ENCODE measurements around the gene UBASH3B.

UBASH3B gene

DNA sequence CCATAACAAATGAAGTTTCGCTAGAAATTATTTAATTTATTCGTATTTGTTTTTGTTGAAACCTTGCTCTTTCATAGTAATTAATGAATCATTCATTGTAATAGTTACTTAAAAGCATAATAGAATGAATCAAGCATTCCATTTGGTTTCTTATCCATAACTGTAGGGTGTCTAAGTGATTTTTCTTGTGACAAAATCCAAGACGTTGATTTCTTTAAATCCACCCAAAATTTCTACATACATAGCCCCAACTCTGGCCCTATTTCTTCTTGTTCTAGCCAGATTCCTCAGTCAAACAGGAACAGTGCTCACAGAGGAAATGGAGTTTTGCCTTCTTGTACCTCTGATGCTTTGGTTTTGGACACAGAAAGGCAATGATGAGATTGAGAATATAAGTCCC, 25.5 kb downstream of the UBASH3B start:
- DNase-seq = no peak

DNA sequence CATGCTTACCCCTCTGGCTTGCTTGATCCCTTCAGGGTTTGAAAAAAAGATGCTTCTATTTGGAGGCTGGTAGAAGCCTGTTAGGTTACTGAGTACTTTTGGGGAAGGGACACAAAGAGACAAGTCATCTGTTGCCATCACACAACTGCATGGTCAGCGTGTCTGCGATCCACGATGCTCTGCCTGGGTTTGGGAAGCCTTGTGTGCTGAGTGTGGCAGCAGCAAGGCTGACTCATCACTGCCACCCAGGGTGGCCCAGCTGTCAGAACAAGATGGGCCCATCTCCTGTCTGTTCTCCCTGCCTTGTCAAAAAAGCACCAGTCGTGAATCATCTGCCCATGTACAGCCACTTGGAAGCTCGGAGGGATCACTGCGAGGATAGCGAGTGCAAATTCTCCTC, 26.2 kb downstream of the UBASH3B start:
- peak; percentile 75 for DNase-seq

DNA sequence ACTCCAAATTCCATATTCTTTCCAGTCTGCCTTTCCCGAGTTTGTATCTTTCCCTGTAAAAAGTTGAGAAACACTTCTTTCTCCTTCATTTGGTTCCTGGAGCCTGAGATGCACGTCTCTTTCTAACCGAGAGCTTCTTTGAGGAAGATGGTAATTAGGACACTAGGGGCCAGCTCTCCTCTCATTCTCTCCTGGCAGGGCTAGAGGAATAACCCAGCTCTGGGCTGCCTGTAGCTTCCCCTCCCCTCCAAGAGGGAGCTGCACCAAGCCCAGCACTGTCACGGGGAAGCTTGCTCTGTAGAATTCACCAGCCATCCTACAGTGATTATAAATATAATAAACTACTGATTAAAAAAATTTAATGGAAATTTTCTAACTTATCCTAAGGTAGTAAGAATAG, 26.9 kb downstream of the UBASH3B start:
- no peak for DNase-seq

DNA sequence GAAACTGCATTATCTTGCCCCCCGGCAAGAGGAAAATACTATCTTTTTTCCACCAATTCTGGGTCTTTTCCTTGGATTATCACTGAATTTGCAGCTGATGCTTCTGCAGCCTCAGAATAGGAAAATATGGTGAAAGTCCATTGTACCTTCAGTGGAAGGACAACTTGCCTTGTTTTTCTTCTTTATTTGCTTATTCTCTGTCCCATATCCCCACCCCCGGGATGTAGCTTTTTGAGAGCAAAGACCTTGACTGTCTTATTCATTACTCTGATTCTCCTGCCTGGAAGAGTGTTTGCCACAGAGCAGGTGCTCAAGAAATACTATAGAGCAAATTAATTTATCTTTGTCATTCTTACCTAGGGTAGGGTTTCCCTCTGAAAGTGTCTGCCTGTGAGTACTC, 29.5 kb downstream of the UBASH3B start:
- no peak for DNase-seq

DNA sequence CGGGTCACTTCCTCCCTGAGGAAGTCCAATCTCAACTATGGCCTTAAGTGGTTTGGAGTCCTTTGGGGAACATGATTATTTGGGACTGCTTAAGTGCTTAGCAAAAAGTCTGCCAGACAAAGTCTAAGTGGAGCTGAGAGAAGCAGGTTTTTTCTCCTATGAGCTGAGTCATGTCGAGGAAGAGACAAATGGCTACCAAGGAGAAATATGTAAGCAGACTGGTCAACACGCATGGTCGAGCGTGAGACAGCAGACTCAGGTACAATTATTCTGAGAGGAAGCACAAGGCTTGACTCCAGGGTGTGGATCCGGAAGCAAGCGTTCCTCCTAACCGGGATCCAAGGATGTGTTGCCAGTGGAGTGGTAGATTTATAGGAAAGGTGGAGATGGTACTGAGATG, 30.6 kb downstream of the UBASH3B start:
- no peak for DNase-seq

DNA sequence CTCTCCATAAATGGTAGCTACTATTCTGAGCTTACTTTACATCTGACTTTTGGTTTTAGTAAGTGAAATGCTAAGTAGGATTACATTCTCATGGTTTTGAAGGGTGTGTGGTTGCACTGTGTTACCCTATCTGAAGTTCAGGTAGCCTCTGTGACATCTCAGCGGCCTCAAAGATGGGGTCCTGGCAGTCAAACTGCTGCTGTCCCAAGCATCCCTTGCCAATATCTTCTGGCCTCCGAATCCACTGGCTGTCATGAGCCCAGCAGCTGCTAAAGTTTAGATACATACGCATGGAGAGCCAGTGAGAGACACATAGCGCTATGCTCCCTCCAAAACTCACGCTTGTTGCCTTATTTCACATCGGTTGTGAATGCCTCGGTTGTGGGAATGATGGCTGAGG, 34.9 kb downstream of the UBASH3B start:
- DNase-seq = no peak

DNA sequence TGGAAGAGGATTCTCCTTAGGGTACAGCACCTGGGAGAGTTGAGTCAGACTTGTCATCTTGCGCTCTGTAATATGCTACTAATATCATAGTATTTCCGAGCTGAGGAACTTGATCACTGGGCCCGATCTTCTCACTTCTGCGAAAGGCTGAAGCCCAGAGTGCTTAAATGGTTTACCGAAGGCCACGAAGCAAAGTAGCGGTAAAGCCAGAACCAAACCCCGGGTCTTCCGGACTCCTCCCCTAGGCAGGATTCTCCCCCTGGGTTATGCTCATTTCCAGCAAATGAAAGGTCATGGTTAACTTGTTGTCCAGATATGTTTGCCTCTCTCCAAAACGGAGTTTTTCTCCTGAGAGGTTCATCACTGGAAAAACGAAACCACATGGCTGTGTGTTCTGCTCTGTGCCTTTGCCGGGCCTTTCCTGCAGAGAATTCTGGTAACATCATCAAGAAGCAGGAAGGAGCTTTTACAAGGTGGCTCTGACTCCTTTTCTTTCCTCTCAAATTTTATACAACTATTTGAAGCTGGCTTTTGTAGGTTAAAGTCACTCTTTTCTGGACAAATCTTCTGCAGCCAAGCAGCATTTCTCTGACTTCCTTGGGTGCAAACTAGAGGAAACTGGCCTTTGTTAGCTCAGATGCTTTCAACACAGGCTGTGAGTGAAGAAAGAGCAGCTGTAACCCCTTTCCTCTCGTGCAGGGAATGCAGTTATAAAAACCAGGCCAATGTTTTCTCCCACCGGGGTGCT, 35.5 kb downstream of the UBASH3B start:
- peak; percentile 47 for DNase-seq

DNA sequence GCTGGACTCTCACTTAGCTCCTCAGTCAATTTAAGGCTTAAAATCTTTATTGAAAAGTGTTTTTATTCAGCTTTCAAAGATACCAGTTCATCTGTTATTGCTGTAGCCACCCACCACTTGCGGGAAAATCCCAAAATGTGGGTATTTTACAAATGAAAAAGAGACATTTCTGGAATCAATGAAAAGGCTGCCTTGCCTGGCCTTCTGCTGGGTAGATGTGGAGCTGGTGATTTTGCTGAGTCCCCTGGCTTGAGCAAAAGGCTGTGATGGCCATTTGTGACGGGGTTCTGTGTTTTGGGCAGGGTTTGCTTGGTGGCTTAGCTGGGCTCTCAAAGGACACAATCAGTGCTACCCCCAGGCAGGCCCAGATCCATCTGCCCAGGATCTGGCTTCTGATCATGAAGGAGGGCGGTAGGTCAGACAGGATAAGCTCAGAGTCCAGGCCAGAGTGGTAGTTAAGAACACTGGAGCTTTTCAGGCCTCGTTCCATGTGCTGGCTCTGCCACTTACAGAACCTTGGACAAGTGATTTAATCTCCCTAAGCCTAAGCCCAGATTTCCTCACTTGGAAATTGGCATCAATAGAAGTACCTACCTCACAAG, 36.1 kb downstream of the UBASH3B start:
- no peak for DNase-seq

DNA sequence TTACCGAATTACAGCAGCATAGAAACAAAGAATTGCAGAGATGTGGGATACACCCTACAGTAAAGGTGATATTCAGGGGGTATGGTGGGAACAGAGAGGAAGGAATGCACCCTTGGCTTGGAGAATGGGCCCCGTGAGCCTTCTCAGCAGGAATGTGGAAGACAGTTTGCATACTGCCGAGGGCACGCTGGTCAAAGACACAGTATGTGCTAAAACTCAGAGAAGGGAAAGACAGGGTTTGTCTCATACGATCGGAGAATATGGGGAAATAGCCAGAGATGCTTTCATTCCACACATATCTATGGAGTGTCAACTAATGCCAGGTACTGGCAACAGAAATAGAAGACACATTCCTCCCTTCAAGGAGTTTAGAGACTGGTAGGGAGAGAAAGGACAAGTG, 36.9 kb downstream of the UBASH3B start:
- DNase-seq = no peak

DNA sequence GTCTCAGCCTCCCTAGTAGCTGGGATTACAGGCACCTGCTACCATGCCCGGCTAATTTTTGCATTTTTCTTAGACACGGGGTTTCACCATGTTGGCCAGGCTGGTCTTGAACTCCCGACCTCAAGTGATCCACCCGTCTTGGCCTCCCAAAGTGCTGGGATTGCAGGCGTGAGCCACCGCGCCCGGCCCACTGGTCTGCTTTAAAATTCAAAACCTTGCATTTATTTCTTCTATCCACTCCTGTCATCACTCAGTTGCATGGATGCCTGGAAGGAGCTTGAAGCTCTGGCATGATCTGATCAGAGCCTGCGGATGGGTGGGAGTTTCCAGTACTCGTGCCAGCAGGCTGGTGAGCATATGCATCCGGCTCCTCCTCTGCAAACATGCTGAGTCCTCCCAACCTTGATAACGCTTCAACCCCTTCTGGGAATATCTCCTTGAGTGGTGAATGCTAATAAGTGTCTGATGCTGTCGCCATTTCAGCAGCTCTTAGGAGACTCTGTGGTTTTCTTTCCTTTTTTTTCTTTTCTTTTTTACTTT, 39.6 kb downstream of the UBASH3B start:
- DNase-seq = no peak

DNA sequence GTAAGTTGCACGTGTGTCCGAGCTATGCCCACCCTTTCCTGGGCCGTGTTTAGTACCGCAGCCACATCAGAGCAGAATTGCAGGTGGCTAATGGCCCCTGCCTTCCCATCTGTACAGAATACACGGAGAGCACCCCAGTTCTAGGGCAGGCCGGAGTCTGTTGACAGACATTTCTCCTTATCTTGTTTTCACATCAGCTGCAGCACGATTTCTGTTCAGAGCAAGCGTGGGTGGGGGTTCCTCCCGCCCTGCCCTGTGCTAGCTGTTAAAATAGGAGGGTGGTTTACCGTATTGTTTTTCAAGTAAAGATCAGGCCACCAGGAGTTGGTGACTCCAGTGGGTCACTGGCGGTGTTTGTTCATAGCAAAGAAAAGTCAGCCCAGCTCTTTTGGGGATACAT, 41.1 kb downstream of the UBASH3B start:
- no peak for DNase-seq

DNA sequence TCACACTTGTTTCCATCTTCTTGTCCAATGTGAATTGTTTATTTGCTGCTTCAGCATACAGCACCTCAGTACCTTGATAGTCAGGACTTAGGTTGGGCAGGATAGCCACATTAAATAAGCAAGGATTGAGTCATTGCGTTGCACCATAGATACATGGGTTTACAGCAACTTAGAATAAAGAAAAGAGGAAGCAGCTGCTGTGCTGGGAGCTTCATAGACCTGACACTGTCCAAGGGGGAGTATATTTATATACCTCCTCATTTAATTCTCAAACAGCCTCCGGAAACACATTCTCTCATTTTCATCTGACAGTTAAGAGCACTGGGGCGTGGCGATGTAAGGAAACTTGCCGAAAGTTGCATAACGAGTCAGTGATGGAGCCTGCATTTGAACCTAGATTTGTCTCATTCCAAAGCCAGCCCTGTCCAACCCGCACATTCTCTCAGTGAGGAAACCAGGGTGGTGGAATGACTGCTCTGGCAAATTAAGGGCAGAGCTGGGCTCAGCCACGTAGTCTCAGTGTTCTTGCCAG, 42.2 kb downstream of the UBASH3B start:
- peak; percentile 51 for DNase-seq

DNA sequence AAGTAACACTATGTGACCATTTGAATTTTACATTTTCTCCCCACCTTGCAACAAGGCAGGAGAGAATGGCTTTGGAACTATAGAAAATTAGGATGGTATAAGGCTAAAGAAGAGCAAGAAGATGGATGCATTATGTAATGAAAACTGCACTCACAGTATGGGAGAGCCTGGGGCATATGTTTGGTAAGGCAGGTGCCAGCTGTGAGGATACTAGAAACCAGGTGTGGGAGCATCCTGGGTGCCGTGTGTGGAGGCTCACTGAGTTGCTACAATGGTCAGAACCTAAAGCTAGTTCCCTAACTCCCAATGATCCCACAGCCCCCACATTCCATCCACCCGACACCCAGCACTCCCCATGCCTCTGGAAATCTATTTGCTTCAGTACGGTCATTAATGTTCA, 42.9 kb downstream of the UBASH3B start:
- no peak for DNase-seq

DNA sequence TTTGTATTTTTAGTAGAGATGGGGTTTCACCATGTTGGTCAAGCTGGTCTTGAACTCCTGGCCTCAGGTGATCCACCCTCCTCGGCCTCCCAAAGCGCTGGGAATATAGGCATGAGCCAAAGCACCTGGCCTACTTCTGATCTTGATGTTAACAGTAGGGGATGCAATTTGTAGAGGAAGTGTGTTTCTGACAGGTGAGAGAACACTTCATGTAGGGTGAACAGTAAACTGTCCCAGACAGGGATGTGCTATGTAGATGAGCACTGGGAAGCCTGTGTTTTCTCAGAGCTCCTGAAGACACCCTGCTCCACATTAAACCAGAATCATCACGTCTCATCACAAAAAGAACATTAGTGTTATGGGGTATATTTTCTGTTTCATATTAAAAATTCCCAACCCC, 45.1 kb downstream of the UBASH3B start:
- no peak for DNase-seq

DNA sequence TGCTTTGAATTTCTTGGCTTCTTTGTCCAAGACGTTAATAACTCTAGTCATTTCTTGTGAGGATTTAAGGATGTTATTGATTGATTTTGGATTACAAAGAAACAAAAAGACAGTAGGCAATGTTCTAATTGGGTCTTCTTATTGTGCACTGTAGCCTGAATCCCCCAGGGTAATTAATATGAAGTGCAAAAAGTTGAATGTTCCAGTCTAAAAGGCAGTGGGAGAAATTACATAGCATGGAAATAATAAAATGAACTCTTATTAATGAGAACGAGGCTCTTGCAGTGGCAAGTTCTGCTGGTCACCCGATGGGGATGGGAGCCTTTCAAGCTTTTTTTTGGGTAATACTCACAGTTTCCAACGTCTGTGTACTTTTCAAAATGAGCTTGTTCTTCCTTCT, 45.6 kb downstream of the UBASH3B start:
- DNase-seq = no peak

DNA sequence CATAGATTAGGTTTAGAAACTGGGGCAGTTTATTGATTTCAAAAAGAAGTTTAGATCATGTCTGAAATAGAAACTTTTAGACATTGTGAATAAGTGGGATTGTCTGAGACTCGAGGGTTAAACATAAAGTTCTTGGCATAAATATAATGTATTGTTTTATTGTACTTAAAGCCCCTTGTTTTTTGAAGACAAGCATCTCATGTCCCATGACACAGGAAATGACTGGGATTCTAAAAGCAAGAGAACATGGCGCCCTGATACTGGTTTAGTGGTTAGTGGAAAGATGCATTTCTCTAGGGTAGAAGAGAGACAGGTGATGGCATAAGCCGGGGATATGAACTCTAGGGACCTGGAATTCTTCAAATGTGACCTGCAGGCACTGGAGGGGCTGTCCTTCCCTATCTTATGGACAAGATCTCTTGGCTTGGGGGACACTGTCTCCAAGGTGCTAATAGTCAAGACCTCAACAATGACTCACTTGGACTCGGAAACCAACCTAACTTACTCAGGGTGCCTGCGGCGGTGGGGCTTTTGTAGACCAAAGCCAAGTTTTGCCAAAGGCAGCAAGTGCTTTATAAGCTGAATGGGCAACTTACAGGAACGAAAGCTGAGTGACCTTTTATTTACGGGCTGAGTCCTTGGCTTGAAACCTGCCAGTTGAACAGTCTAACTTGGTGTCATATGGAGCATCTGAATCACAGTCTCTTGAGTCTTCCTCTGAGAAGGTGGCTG, 48.2 kb downstream of the UBASH3B start:
- DNase-seq = no peak

DNA sequence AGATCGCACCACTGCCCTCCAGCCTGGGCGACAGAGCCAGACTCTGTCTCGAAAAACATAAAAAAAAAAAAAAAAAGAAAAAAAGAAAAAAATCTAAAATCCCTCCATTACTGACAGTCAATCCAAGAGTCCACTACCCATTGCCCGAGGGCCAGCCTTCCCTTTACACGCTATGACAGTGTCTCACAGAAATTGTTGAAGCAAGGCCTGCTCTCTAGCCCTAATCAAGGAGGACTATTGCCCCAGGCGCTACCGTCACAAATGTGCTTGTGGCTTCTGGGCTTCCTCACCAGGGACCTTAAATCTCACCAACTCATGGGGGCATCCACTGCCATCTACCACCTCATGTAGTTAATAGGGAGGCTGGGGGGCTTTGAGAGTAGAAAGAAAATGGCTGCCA, 49.9 kb downstream of the UBASH3B start:
- no peak for DNase-seq

DNA sequence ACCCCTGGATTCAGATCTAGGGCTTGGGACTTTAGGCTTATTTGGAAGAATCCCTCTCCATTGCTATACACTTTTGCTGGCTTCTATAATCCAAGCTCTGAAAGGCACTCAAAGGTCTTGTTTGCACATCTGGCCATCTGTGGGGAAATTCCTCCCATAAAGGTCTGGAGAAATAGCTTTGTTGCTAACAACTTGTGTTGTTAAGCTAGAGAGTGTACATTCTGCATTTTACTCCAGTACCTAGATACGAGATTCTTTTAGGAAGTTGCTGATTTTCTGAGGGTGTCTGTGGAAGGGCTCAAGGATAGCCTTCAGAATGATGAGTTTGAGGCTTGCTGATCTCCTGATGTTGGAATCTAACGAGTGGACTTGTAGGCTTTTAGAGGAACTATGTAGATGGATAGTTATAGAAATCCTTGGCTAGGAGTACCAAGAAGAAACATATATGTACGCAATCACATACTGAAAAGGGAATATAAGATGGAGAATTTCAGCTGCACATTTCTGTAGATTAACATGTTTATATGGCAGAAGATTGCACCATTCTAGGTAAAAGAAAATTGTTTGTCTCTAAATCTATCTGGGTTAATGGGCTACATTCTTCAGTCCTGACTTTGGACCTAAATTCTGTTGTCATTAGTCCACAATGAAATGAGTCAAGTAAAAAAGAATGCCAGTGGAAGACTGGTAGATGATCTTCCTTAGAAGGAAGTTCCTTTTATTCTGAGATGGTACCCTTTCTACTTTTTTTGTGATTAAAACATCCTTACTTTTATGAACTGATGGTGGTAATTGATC, 51.0 kb downstream of the UBASH3B start:
- DNase-seq = peak; percentile 92

DNA sequence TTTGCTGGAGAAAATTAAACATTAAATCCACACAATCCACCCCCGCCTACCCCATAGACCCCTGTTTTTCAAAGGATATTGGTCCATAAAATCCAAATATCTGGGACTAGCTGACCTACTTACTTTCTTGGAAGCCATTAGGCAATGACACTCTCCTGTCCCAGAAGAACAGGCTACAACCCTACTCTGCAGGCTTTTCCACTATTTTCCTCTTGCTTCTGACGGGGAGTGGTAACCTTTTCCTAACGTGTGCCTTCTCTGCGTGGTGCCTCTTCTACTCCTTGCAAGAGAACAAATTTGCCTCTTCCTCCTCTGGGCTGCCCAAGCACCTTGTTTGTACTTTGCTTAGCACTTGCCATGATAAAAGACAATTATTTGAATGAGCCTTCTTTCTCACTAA, 51.6 kb downstream of the UBASH3B start:
- DNase-seq = no peak

DNA sequence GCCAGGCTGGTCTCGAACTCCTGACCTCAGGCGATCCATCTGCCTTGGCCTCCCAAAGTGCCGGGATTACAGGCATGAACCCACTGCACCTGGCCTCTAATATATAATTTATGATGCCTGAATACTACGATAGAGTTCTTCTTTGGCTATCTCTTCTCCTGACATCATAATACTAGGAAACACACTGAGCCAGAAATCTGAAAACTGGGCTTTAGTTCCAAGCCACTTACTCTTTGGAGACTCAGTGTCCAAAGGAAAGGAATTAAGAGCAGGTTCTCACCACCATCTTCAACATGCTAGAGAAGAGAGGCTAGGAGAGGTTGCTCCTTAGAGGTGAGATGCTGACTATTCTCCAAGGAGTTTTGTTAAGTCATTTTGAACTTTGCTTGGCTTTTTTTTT, 52.4 kb downstream of the UBASH3B start:
- DNase-seq = no peak

DNA sequence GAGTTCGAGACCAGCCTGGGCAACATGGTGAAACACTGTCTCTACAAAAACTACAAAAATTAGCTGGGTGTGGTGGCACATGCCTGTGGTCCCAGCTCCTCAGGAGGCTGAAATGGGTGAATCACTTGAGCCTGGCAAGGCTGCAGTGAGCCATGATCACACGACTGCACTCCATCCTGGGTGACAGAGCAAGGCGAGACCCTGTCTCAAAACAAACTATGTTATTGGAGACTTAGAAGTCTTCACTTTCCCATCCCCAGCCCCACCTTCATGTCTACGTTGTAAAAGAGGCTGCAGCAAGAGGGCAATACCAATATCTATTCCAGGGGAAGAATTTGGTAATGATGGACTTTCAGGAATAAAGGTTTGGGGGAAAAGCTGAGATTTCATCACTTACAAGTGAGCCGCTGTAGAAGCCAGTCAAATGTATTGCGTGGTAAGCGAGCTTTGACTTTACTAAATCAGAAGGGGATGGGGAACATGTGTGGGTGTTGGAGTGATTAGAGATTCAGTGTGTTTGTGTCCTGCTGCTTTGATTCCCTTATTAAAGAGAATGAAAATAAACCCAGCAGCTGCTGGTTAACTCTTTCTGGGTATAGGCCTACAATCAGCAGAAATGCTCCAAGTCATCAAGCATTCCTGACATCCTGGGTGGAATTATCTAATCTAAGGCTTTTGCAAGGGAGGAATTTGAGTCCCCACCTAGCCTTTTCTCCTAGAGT, 53.7 kb downstream of the UBASH3B start:
- DNase-seq = peak; percentile 95

DNA sequence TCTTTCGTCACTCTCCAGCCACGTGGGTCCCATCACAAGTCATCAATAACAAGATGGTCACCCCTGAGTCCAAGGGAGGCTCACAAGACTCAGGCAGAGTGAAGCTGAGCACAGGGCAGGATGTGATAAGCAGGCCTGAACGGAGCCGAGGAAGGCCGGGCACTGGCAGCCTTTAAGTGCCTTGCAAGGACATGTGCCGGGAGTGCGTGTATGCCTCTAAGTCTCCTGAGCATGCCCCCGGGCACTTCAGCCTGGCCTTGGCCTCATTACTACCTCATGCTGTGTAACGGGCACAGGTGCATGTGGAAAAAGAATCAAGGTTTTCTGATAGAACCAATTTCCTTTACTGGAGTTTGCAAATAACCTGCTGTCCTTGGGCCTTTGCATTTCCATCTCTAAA, 55.8 kb downstream of the UBASH3B start:
- no peak for DNase-seq
